ENCODE measurements around the gene AOAH. TPM values are rescaled to one million over a fixed set of nuclear protein-coding genes. Genes with fewer than 3 reads are reported as not detected.
A peak's percentile ranks its signal among the peaks of the same experiment; 100 is the strongest.
"Not testable (repeated sequence)": the region's sequence is repeated elsewhere in the genome, so short reads cannot be mapped to it uniquely, and the experiment has no call there.

The AOAH gene
- total RNA-seq, 2 donors from 2014 or later, result 18.8 to 23.5 TPM

DNA sequence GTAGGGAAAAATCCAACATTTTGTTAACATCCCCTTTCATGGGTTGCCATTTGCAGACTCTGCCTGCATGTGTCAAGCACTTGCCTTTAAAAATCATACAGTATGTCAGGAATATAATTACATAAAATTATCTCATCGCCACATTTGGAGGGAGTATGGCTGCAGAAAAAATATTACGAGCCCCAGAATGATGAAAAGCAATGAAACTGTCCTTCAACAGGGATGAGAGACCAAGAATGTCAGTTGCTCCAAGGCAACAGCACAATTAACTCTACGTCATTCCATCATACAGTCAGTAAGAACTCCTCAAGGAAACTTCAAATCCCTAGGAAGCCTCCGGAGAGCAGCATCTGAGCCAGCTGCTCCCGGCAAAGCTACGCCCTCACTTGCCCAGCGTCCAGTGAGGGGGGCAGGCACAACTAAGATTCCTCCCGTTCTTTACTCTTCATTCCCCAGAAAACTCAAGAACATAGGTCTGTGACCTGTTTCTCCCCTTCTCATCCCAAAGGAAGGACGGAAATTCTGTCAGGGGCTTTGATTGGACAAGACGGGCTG, 201.8 kb downstream of the AOAH start:
- peaks cover 19% of the 10 kb centered on the region for H3K4me1 Mint-ChIP-seq (ENCODE audit: low read depth)

DNA sequence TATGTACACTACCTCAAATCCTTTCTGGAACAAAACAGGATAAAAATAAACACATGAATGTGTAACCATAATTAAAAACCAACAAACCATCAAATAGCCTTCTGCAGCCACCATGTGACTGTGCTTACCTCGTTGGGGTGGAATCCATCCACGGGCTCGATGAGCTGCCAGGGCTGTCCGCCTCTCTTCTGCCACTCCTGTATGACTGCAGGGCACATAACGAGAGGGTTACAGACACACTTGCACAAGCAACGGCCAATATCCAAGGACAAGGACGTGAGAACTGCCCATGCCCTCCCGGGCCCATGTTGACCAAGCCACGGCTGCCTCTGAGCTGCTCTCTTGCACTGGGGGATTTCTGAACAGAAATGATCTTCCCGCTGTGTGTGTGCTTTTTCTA, 202.4 kb downstream of the AOAH start:
- DNase-seq (no peak), ATAC-seq (replicated peaks in 1 of 2) (no peak)
- H3K27me3 Mint-ChIP-seq (ENCODE audit: low read depth), result no peaks in the 10 kb centered on the region
- no peaks in the 10 kb centered on the region for H3K9me3 Mint-ChIP-seq
- peaks cover 13% of the 10 kb centered on the region for H3K4me1 Mint-ChIP-seq (ENCODE audit: low read depth)
- no peak overlapping the region for H3K27ac Mint-ChIP-seq
- no peaks in the 10 kb centered on the region for H3K36me3 Mint-ChIP-seq (ENCODE audit: insufficient read depth in 2 of 2)
- no peak overlapping the region for H3K4me3 Mint-ChIP-seq

More for the DNA sequence above, 201.8 kb downstream of the AOAH start:
- Mint-ChIP-seq H3K27me3 (ENCODE audit: low read depth) (no peaks in the 10 kb centered on the region), H3K4me3 (no peak overlapping the region), H3K27ac (no peak overlapping the region), H3K9me3 (no peaks in the 10 kb centered on the region), H3K36me3 (ENCODE audit: insufficient read depth in 2 of 2) (no peaks in the 10 kb centered on the region)
- ATAC-seq (replicated peaks in 1 of 2) (no peak), DNase-seq (no peak)

- Mint-ChIP-seq H3K36me3 (ENCODE audit: insufficient read depth in 2 of 2) (no peaks in the 10 kb centered on the region), H3K4me3 (no peak overlapping the region), H3K27me3 (ENCODE audit: low read depth) (no peaks in the 10 kb centered on the region), H3K27ac (no peak overlapping the region), H3K4me1 (ENCODE audit: low read depth) (peaks cover 6% of the 10 kb centered on the region), H3K9me3 (no peaks in the 10 kb centered on the region)
- no peak for DNase-seq
- ATAC-seq (replicated peaks in 1 of 2), result no peak
Measured at GRCh38 chr7:36521133-36521532, 203.2 kb downstream of the AOAH start.

DNA sequence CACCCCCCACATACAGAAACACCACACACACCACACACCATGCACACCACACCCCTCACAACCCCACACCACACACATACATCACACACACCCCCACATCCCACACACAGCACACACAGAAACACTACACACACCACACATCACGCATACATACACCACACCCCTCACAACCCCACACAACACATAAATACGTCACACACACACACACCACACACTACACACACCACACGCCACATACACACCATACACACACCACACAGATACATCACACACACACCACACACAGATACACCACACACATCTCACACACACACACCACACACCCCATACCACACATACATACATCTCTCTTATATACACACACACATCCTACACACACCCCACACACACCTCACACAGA, 208.4 kb downstream of the AOAH start:
- DNase-seq (no peak), ATAC-seq (replicated peaks in 1 of 2) (peak in 1 of 2 donors; percentile 21)
- peaks cover 0 to 4% of the 10 kb centered on the region in 2 donors for H3K36me3 Mint-ChIP-seq (ENCODE audit: insufficient read depth in 2 of 2)
- H3K4me3 Mint-ChIP-seq, result no peak overlapping the region
- H3K27me3 Mint-ChIP-seq (ENCODE audit: low read depth), result no peaks in the 10 kb centered on the region
- H3K27ac Mint-ChIP-seq, result peak overlapping the region; percentile 17
- no peaks in the 10 kb centered on the region for H3K4me1 Mint-ChIP-seq (ENCODE audit: low read depth)
- H3K9me3 Mint-ChIP-seq, result peaks cover 3% of the 10 kb centered on the region in 2 donors

GRCh38 chr7:36514289-36515243, 209.7 kb downstream of the AOAH start:
- Mint-ChIP-seq H3K4me3 (no peak overlapping the region), H3K9me3 (peaks cover 3% of the 10 kb centered on the region in 2 donors), H3K27ac (no peak overlapping the region), H3K27me3 (ENCODE audit: low read depth) (no peaks in the 10 kb centered on the region), H3K36me3 (ENCODE audit: insufficient read depth in 2 of 2) (peaks cover 0 to 4% of the 10 kb centered on the region in 2 donors), H3K4me1 (ENCODE audit: low read depth) (no peaks in the 10 kb centered on the region)
- no peak for ATAC-seq (replicated peaks in 1 of 2)
- DNase-seq, result no peak

DNA sequence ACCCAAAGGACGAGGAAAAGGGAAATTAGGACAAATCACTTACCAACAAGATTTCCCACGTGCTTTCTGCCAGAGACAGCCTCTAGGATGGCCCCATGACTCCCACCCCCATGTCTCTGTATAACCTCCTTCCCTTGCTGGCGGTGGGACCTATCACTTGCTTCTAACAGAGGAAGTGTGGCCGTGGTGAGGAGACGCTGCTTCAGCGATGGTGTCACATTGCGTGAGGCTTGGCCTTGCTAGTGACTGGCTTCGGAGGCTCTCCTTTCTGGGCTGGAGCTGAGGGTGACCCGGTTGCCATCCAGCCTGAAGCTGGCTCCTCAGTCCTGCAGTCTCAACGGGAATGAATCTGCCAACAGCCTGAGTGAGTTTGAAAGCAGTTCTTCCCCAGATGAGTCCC, 210.9 kb downstream of the AOAH start:
- Mint-ChIP-seq H3K27me3 (ENCODE audit: low read depth) (no peaks in the 10 kb centered on the region), H3K4me1 (ENCODE audit: low read depth) (no peaks in the 10 kb centered on the region), H3K27ac (no peak overlapping the region), H3K36me3 (ENCODE audit: insufficient read depth in 2 of 2) (peaks cover 0 to 4% of the 10 kb centered on the region in 2 donors), H3K4me3 (no peak overlapping the region), H3K9me3 (peaks cover 3% of the 10 kb centered on the region in 2 donors)
- ATAC-seq (replicated peaks in 1 of 2) (no peak), DNase-seq (no peak)

DNA sequence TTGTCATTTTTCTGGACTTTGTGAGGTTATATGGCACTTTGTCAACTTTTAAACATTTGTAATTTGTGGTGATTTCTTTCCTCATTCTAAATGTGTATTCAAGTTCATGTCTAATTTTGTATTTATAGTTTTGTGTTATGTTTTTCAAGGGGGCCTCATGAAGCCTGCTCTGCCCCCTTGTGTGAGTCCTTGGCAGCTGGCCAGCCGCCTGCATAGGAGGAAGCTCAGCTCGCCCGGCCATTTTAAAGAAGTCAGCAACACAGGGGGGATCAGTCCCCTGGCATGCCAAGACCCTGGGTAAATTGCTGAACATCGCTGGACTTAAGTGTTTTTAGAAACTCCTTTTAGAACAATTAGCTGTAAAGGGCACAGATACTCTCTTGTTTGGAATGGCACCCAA, 211.7 kb downstream of the AOAH start:
- H3K27me3 Mint-ChIP-seq (ENCODE audit: low read depth), result no peaks in the 10 kb centered on the region
- ATAC-seq (replicated peaks in 1 of 2), result no peak
- H3K36me3 Mint-ChIP-seq (ENCODE audit: insufficient read depth in 2 of 2), result peaks cover 0 to 4% of the 10 kb centered on the region in 2 donors

GRCh38 chr7:36509962-36510361, 214.3 kb downstream of the AOAH start:
- Mint-ChIP-seq H3K4me1 (ENCODE audit: low read depth) (no peaks in the 10 kb centered on the region), H3K9me3 (no peaks in the 10 kb centered on the region), H3K27me3 (ENCODE audit: low read depth) (no peaks in the 10 kb centered on the region), H3K27ac (no peak overlapping the region), H3K4me3 (no peak overlapping the region), H3K36me3 (ENCODE audit: insufficient read depth in 2 of 2) (no peaks in the 10 kb centered on the region)
- DNase-seq (no peak), ATAC-seq (replicated peaks in 1 of 2) (no peak)

More for the DNA sequence above, 211.7 kb downstream of the AOAH start:
- no peak overlapping the region for H3K27ac Mint-ChIP-seq
- no peak for DNase-seq
- peaks cover 3% of the 10 kb centered on the region in 2 donors for H3K9me3 Mint-ChIP-seq
- no peak overlapping the region for H3K4me3 Mint-ChIP-seq
- H3K4me1 Mint-ChIP-seq (ENCODE audit: low read depth), result no peaks in the 10 kb centered on the region

DNA sequence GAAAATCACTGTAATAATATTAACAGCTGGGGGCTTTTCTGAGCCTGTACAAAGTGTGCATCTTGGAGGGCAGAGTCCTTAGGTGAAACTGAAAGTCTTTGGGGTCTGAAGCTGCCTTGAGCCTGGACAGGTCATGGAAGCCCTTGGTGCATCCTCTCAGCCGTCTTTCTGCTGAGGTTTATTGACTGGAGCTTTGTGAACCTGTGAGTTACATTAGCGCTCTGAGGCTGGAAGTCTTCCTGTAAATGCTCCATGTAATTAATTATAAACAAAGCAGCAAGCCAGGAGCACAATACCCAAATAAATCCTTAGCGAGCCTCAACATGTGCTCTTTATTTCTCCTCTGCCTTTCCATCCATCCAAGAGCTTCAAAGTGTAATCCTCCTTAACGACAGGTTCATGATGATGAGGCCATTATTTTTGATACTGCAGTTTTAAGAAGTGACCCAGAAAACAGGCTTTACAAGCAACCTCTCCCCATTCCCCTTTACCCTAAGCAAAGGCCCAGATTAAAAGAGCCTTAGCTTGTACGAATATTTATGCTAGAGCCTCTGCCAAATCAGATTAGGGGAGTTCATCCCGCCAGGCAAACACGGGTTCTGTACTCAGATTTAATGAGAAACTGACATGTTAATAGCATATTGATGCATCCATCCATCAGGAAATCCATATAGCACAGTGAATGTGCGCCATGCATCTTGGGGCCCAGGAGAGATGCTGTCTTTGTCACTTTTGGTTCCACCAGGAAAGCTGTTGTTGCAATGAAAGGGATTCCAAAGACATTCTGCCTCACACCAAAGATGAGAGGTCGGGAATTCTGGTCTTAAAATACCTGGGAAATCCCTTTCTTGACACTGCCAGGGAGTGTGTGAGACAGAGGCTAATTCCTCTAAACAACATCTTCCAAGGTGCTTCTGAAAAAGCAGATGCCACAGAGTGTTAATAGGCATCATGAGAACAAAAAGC, 216.5 kb downstream of the AOAH start:
- Mint-ChIP-seq H3K4me3 (no peak overlapping the region), H3K36me3 (ENCODE audit: insufficient read depth in 2 of 2) (peaks cover 0 to 5% of the 10 kb centered on the region in 2 donors), H3K27me3 (ENCODE audit: low read depth) (peaks cover 10% of the 10 kb centered on the region), H3K9me3 (peaks cover 2 to 4% of the 10 kb centered on the region in 2 donors), H3K4me1 (ENCODE audit: low read depth) (no peaks in the 10 kb centered on the region), H3K27ac (no peak overlapping the region)
- DNase-seq (no peak), ATAC-seq (replicated peaks in 1 of 2) (no peak)

- H3K27me3 Mint-ChIP-seq (ENCODE audit: low read depth), result peaks cover 12% of the 10 kb centered on the region
- no peak overlapping the region for H3K27ac Mint-ChIP-seq
- peaks cover 0 to 5% of the 10 kb centered on the region in 2 donors for H3K36me3 Mint-ChIP-seq (ENCODE audit: insufficient read depth in 2 of 2)
- ATAC-seq (replicated peaks in 1 of 2) (no peak), DNase-seq (no peak)
- H3K9me3 Mint-ChIP-seq, result peaks cover 2 to 4% of the 10 kb centered on the region in 2 donors
- no peak overlapping the region for H3K4me3 Mint-ChIP-seq
- H3K4me1 Mint-ChIP-seq (ENCODE audit: low read depth), result no peaks in the 10 kb centered on the region
Measured at GRCh38 chr7:36506820-36507219, 217.5 kb downstream of the AOAH start.

GRCh38 chr7:36506130-36506798, 218.0 kb downstream of the AOAH start:
- Mint-ChIP-seq H3K27me3 (ENCODE audit: low read depth) (peaks cover 12% of the 10 kb centered on the region), H3K36me3 (ENCODE audit: insufficient read depth in 2 of 2) (peaks cover 0 to 5% of the 10 kb centered on the region in 2 donors), H3K9me3 (peaks cover 2 to 4% of the 10 kb centered on the region in 2 donors), H3K4me3 (no peak overlapping the region), H3K27ac (no peak overlapping the region), H3K4me1 (ENCODE audit: low read depth) (no peaks in the 10 kb centered on the region)
- DNase-seq (no peak), ATAC-seq (replicated peaks in 1 of 2) (no peak)

DNA sequence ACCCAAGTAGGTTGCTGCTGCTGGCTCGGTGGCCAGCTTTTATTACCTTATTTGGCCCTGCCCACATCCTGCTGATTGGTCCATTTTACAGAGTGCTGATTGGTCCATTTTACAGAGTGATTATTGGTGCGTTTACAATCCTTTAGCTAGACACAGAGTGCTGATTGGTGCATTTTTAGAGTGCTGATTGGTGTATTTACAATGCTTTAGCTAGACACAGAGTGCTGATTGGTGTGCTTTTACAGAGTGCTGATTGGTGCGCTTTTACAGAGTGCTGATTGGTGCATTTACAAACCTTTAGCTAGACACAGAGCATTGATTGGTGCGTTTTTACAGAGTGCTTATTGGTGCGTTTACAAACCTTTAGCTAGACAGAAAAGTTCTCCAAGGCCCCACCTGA, 219.7 kb downstream of the AOAH start:
- peaks cover 12% of the 10 kb centered on the region for H3K27me3 Mint-ChIP-seq (ENCODE audit: low read depth)
- H3K4me3 Mint-ChIP-seq; ATAC-seq (replicated peaks in 1 of 2); H3K4me1 Mint-ChIP-seq (ENCODE audit: low read depth); DNase-seq; H3K9me3 Mint-ChIP-seq; H3K36me3 Mint-ChIP-seq (ENCODE audit: insufficient read depth in 2 of 2); H3K27ac Mint-ChIP-seq: not testable (repeated sequence)

All from activated T-cell treated with anti-CD3 and anti-CD28 coated beads, Interleukin-2, amount 50 U/mL, for 72 hours (primary cell).